ENCODE measurements around the gene FAM151A. TPM values are rescaled to one million over a fixed set of nuclear protein-coding genes. Genes with fewer than 3 reads are reported as not detected.

FAM151A gene
- total RNA-seq, 4 donors from 2014 or later: 0.19 to 0.72 TPM; not detected in 2

GRCh38 chr1:54601730-54602129 lies 21.6 kb downstream of the FAM151A start:
- no peak for DNase-seq (ENCODE audit: low spot score)
- ATAC-seq (ENCODE audit: low FRiP score): no peak
- TF ChIP-seq CTCF (IDR thresholded peaks at IDR 0.05): no peak

GRCh38 chr1:54600947-54601721 lies 22.2 kb downstream of the FAM151A start:
- DNase-seq (ENCODE audit: low spot score): no peak
- no peak for TF ChIP-seq CTCF (IDR thresholded peaks at IDR 0.05)
- ATAC-seq (ENCODE audit: low FRiP score): no peak

- no peak for DNase-seq (ENCODE audit: low spot score)
- ATAC-seq (ENCODE audit: low FRiP score): no peak
- no peak for TF ChIP-seq CTCF (IDR thresholded peaks at IDR 0.05)
Measured at GRCh38 chr1:54599211-54599823, 24.0 kb downstream of the FAM151A start.

- DNase-seq (ENCODE audit: low spot score): no peak
- TF ChIP-seq CTCF (IDR thresholded peaks at IDR 0.05): no peak
- ATAC-seq (ENCODE audit: low FRiP score): no peak
Measured at GRCh38 chr1:54597455-54598030, 25.8 kb downstream of the FAM151A start.

GRCh38 chr1:54596756-54597155 lies 26.6 kb downstream of the FAM151A start:
- no peak for ATAC-seq (ENCODE audit: low FRiP score)
- no peak for TF ChIP-seq CTCF (IDR thresholded peaks at IDR 0.05)

GRCh38 chr1:54595956-54596498 lies 27.3 kb downstream of the FAM151A start:
- ATAC-seq (ENCODE audit: low FRiP score) (no peak), DNase-seq (ENCODE audit: low spot score) (no peak)
- TF ChIP-seq CTCF (IDR thresholded peaks at IDR 0.05): no peak

More at GRCh38 chr1:54596756-54597155, 26.6 kb downstream of the FAM151A start:
- DNase-seq (ENCODE audit: low spot score): no peak
